ENCODE data around the gene KRT5.

KRT5 gene

DNA sequence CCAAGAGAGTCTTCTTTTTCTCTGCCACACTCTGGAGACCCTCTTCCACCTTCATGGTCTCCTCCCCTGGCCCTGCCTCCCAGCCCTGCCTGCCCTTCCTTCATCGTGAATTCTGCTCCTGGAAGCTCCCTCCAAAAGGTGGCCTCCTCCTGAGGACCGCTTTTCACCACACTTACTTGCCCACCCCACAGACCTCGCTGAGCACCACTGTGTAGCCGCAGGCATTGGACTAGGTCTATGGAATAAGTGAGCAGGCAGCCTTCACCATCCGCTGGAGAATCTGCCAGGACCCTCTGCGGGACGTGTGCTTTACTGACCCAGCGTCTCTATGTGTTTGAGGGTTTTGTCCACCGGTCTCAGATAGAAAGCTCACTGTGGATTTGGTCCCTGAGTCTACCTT, 9.7 kb upstream of the KRT5 start:
- TF ChIP-seq ISL1 (CRISPR knock-in tag; IDR thresholded peaks at IDR 0.05) = no peak
- no peak for TF ChIP-seq ZNF565 (CRISPR knock-in tag; conservative IDR thresholded peaks at IDR 0.05; ENCODE audit: low read depth)
- TF ChIP-seq, protein P1, sequence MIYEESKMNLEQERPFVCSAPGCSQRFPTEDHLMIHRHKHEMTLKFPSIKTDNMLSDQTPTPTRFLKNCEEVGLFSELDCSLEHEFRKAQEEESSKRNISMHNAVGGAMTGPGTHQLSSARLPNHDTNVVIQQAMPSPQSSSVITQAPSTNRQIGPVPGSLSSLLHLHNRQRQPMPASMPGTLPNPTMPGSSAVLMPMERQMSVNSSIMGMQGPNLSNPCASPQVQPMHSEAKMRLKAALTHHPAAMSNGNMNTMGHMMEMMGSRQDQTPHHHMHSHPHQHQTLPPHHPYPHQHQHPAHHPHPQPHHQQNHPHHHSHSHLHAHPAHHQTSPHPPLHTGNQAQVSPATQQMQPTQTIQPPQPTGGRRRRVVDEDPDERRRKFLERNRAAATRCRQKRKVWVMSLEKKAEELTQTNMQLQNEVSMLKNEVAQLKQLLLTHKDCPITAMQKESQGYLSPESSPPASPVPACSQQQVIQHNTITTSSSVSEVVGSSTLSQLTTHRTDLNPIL (CRISPR knock-in tag; IDR thresholded peaks at IDR 0.05; ENCODE audit: low read depth) = no peak
- TF ChIP-seq, protein P2, sequence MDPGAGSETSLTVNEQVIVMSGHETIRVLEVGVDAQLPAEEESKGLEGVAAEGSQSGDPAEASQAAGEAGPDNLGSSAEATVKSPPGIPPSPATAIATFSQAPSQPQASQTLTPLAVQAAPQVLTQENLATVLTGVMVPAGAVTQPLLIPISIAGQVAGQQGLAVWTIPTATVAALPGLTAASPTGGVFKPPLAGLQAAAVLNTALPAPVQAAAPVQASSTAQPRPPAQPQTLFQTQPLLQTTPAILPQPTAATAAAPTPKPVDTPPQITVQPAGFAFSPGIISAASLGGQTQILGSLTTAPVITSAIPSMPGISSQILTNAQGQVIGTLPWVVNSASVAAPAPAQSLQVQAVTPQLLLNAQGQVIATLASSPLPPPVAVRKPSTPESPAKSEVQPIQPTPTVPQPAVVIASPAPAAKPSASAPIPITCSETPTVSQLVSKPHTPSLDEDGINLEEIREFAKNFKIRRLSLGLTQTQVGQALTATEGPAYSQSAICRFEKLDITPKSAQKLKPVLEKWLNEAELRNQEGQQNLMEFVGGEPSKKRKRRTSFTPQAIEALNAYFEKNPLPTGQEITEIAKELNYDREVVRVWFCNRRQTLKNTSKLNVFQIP (CRISPR knock-in tag; IDR thresholded peaks at IDR 0.05; ENCODE audit: borderline replicate concordance, low read depth) = no peak
- ATAC-seq = no peak

DNA sequence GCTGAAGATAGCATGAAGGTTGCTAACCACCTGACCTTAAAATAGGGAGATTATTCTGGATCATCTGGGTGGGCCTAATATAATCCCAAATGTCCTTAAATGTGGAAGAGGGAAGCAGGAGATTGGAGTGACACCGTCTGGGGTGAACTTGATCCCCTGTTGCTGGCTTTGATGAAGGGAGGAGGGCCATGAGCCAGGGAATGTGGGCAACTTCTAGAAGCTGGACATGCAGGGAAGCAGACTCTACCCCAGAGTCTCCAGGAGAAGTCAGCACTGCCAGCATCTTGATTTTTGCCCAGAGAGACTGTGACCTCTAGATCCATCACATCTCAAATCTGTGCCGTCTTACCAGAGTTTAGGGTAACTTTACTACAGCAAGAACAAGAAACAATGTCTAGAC, 9.2 kb upstream of the KRT5 start:
- ATAC-seq = no peak
- no peak for TF ChIP-seq OSR1 (CRISPR knock-in tag; IDR thresholded peaks at IDR 0.05)
- TF ChIP-seq, protein P3, sequence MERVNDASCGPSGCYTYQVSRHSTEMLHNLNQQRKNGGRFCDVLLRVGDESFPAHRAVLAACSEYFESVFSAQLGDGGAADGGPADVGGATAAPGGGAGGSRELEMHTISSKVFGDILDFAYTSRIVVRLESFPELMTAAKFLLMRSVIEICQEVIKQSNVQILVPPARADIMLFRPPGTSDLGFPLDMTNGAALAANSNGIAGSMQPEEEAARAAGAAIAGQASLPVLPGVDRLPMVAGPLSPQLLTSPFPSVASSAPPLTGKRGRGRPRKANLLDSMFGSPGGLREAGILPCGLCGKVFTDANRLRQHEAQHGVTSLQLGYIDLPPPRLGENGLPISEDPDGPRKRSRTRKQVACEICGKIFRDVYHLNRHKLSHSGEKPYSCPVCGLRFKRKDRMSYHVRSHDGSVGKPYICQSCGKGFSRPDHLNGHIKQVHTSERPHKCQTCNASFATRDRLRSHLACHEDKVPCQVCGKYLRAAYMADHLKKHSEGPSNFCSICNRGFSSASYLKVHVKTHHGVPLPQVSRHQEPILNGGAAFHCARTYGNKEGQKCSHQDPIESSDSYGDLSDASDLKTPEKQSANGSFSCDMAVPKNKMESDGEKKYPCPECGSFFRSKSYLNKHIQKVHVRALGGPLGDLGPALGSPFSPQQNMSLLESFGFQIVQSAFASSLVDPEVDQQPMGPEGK (CRISPR knock-in tag; IDR thresholded peaks at IDR 0.05; ENCODE audit: borderline replicate concordance) = no peak
- TF ChIP-seq TCF4 (CRISPR knock-in tag; IDR thresholded peaks at IDR 0.05; ENCODE audit: borderline replicate concordance) = no peak
- TF ChIP-seq, protein P2 (CRISPR knock-in tag; IDR thresholded peaks at IDR 0.05; ENCODE audit: borderline replicate concordance, low read depth) = no peak
- no peak for TF ChIP-seq ZC3H10 (CRISPR knock-in tag; IDR thresholded peaks at IDR 0.05)
- TF ChIP-seq BACH2 (CRISPR knock-in tag; IDR thresholded peaks at IDR 0.05; ENCODE audit: borderline replicate concordance) = no peak
- TF ChIP-seq ARNTL (CRISPR knock-in tag; IDR thresholded peaks at IDR 0.05; ENCODE audit: borderline replicate concordance, low read depth) = no peak
- TF ChIP-seq ZFP30 (CRISPR knock-in tag; IDR thresholded peaks at IDR 0.05) = no peak
- no peak for TF ChIP-seq PPARA (CRISPR knock-in tag; IDR thresholded peaks at IDR 0.05; ENCODE audit: borderline replicate concordance)
- no peak for TF ChIP-seq ZNF8 (CRISPR knock-in tag; IDR thresholded peaks at IDR 0.05)
- TF ChIP-seq CSDC2 (CRISPR knock-in tag; IDR thresholded peaks at IDR 0.05) = no peak
- TF ChIP-seq ISL1 (CRISPR knock-in tag; IDR thresholded peaks at IDR 0.05) = no peak
- no peak for TF ChIP-seq ZNF565 (CRISPR knock-in tag; conservative IDR thresholded peaks at IDR 0.05; ENCODE audit: low read depth)
- TF ChIP-seq ESRRG (CRISPR knock-in tag; IDR thresholded peaks at IDR 0.05) = no peak
- no peak for TF ChIP-seq ZNF70 (CRISPR knock-in tag; IDR thresholded peaks at IDR 0.05)
- TF ChIP-seq ZFP3 (CRISPR knock-in tag; IDR thresholded peaks at IDR 0.05) = no peak
- no peak for TF ChIP-seq GLIS3 (CRISPR knock-in tag; IDR thresholded peaks at IDR 0.05)
- no peak for TF ChIP-seq TOX (CRISPR knock-in tag; IDR thresholded peaks at IDR 0.05; ENCODE audit: borderline replicate concordance)
- TF ChIP-seq, protein P1 (CRISPR knock-in tag; IDR thresholded peaks at IDR 0.05; ENCODE audit: low read depth) = no peak
- no peak for TF ChIP-seq RARB (CRISPR knock-in tag; IDR thresholded peaks at IDR 0.05)

DNA sequence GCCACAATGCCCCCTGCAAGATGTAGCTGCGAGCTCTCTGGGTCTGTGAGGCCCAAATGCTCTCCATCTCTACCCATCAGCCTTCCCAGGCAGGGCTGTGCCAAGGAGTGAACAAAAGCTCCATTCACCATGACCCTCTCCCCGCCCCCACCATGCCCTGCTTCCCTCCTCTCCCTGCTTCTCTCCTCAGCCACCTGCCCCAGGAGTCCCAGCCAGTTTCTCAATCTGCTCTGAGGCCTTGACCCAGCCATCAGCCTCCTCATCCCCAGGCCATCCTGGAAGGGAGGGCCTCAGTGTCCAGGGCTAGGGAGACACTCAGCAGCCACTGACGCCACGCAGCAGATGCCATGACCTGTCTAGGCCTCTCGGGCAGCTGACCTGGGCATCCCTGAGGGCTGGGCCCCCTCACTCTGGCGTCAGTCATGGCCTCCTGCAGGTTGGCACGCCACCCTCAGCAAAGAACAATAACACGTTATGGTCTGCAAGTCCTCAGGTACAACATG, 8.5 kb upstream of the KRT5 start:
- no peak for ATAC-seq
- TF ChIP-seq SNAI2 (CRISPR knock-in tag; IDR thresholded peaks at IDR 0.05) = no peak
- no peak for TF ChIP-seq TCF4 (CRISPR knock-in tag; IDR thresholded peaks at IDR 0.05; ENCODE audit: borderline replicate concordance)
- no peak for TF ChIP-seq RARB (CRISPR knock-in tag; IDR thresholded peaks at IDR 0.05)

Data from SK-N-SH treated with all-trans-retinoic acid at 6 μM for 48 hours (cell line).